ENCODE measurements around the gene ZNF593OS. TPM values are rescaled to one million over a fixed set of nuclear protein-coding genes. Genes with fewer than 3 reads are reported as not detected.

The ZNF593OS gene
- total RNA-seq, 1 donor from 2014 or later = not detected

DNA sequence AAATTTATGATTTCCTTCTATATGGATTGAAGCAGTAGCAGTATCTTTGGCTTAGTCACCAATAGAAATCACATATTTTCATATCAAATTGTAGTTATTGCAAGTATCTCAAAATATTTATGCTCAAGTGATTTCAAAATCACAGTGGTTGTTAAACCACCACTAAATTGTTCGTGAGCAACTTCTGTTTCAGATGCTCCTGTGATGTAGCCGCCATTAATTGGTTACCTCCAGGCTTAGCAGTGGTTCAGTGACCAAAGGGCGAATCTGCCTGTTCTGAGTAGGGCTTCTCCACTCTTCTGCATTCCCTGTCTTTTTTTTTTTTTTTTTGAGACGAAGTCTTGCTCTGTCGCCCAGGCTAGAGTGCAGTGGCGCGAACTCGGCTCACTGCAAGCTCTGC, 3.7 kb upstream of the ZNF593OS start:
- no peak overlapping the region for H3K4me3 ChIP-seq (ENCODE audit: low read depth, low read length)
- TF ChIP-seq CTCF (conservative IDR thresholded peaks at IDR 0.05; ENCODE audit: low read depth, low read length) = no peak

DNA sequence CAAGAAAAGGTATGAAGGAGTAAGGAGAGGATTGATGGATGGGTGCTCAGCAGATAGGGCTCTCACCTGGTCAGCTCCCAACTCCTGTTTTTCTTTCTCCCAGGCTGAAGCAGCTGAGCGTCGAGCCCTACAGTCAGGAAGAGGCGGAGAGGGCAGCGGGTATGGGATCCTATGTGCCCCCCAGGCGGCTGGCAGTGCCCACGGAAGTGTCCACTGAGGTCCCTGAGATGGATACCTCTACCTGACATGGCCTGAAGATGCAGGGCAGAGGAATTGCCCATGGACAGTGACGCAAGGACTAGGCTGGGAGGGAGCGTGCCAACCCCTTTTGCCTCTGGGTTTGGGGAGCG, 1.2 kb downstream of the ZNF593OS start:
- no peak for TF ChIP-seq CTCF (conservative IDR thresholded peaks at IDR 0.05; ENCODE audit: low read depth, low read length)
- DNase-seq (ENCODE audit: low read depth) = no peak
- H3K4me3 ChIP-seq (ENCODE audit: low read depth, low read length) = peak overlapping the region; percentile 97

More for the DNA sequence above, 3.7 kb upstream of the ZNF593OS start:
- no peak for DNase-seq (ENCODE audit: low read depth)

GRCh38 chr1:26169669-26170471, 1.8 kb downstream of the ZNF593OS start, which contains the start of gene ZNF593:
TSS of gene ZNF593 (plus strand) at chr1:26169908. CDS start at chr1:26169984, 76 bp downstream.
- H3K4me3 ChIP-seq (ENCODE audit: low read depth, low read length) = peak within 1 kb of the TSS; percentile 97
- TF ChIP-seq CTCF (conservative IDR thresholded peaks at IDR 0.05; ENCODE audit: low read depth, low read length) = peak; percentile 71
- DNase-seq (ENCODE audit: low read depth) = no peak

DNA sequence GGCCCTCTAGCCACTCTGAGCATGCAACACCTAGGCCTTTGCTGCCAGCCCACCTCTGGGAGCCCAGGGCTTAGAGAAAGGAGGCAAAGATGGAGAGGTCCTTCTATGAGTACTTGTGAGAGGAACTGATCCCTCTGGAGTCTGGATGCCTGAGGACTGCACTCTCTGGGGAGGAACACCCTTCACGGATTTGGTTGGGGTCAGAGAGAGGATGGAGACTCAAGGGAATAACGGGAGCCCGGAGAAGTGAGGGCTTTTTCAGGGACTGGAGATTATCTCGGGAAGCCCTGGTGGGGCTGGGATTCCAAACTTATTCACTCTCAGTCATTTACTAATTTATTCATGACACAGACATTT, 2.5 kb downstream of the ZNF593OS start:
- peak overlapping the region; percentile 97 for H3K4me3 ChIP-seq (ENCODE audit: low read depth, low read length)
- DNase-seq (ENCODE audit: low read depth) = no peak
- no peak for TF ChIP-seq CTCF (conservative IDR thresholded peaks at IDR 0.05; ENCODE audit: low read depth, low read length)

- TF ChIP-seq CTCF (conservative IDR thresholded peaks at IDR 0.05; ENCODE audit: low read depth, low read length) = no peak
- no peak for DNase-seq (ENCODE audit: low read depth)
- H3K4me3 ChIP-seq (ENCODE audit: low read depth, low read length) = peak within 1 kb of the TSS; percentile 97
Measured at GRCh38 chr1:26168410-26169197, 3.0 kb downstream of the ZNF593OS start, which contains the start of gene C1orf232. TSS of gene C1orf232 (minus strand) at chr1:26168963. CDS start at chr1:26168499, 464 bp downstream.

- no peak overlapping the region for H3K4me3 ChIP-seq (ENCODE audit: low read depth, low read length)
- no peak for TF ChIP-seq CTCF (conservative IDR thresholded peaks at IDR 0.05; ENCODE audit: low read depth, low read length)
- DNase-seq (ENCODE audit: low read depth) = no peak
Measured at GRCh38 chr1:26166719-26167281, 4.8 kb downstream of the ZNF593OS start.
